H1 (cell line): Measurements from ENCODE around the gene GTF2H3. TPM values are rescaled to one million over a fixed set of nuclear protein-coding genes. Genes with fewer than 3 reads are reported as not detected.

Experiments
- RNF2 ChIP-seq: fragments of 200-900, 300-1000 bp; sonication (generic); IDR thresholded peaks from 2 replicates; pipeline ENCODE4 v1.7.1; 2016; ENCODE audit warnings: borderline replicate concordance, low read depth, mild to moderate bottlenecking, antibody characterized with exemption, low read length; ENCODE audit not compliant: poor library complexity, severe bottlenecking; ENCODE audit errors: missing control alignments
- polyA plus RNA-seq, 7 experiments: library from polyadenylated mRNA; depleted of rRNA in 3 of 7; stranded (reverse) in 5 of 7; unstranded in 2 of 7; fragments of >200 nt in 5 of 7; fragments of 200-250 nt in 2 of 7; gene quantifications; 1 replicate in 5 of 7; 2 replicates in 1 of 7; 4 replicates in 1 of 7; pipeline versions ENCODE4 v1.2.1 to v1.2.3, GENCODE V29; 2011 to 2013; ENCODE audit warnings: missing spikeins in 2 of 7, mixed read lengths in 2 of 7
- total RNA-seq: library from RNA; stranded (reverse); fragmentation: NEBNext Ultra II Directional; extraction: Animal tissue kit (Norgen Biotek cat#: 25700); gene quantifications from 2 replicates; pipeline ENCODE4 v1.2.1, GENCODE V29; 2021

Gene GTF2H3
- total and polyA plus RNA-seq, 2 of the 8 experiments (the other 6 are each of a cell fraction or from before 2014, with no cell fraction given), result 21.0 to 32.1 TPM

GRCh38 chr12:123643911-123644310, 10.3 kb downstream of the GTF2H3 start (continued):
- TF ChIP-seq RNF2, result no peak
- TF ChIP-seq, all 59 proteins: peak for 0
